Measurements from ENCODE around the gene ADRM1. TPM values are rescaled to one million over a fixed set of nuclear protein-coding genes. Genes with fewer than 3 reads are reported as not detected.

ADRM1 gene
- total RNA-seq, 1 experiment from 2014 or later: 127 TPM

DNA sequence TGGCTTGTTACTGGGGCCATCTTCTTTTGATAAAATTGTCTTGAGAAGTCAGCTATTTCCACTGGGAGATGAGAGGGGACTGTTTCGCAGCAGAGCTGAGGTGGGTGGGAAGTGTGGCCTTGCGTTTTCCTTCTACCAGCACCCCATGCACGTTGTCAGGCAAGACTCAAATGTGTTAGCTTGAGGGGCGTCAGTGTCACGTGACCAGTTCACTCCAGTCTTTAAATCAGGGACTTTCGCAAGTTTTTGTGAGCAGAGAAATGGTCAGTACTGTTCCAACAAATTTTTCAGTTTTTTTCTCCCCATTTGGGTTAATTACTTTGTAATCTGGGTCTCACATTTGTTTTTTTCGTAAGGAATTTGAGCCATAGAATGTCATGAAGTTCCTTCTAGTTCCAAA is 20.7 kb upstream of the ADRM1 start:
- CTCF ChIA-PET: no interaction called here
- Mint-ChIP-seq H3K4me1 (ENCODE audit: insufficient read depth, unreplicated experiment) (no peaks in the 10 kb centered on the region), H3K9me3 (ENCODE audit: unreplicated experiment) (no peaks in the 10 kb centered on the region)

DNA sequence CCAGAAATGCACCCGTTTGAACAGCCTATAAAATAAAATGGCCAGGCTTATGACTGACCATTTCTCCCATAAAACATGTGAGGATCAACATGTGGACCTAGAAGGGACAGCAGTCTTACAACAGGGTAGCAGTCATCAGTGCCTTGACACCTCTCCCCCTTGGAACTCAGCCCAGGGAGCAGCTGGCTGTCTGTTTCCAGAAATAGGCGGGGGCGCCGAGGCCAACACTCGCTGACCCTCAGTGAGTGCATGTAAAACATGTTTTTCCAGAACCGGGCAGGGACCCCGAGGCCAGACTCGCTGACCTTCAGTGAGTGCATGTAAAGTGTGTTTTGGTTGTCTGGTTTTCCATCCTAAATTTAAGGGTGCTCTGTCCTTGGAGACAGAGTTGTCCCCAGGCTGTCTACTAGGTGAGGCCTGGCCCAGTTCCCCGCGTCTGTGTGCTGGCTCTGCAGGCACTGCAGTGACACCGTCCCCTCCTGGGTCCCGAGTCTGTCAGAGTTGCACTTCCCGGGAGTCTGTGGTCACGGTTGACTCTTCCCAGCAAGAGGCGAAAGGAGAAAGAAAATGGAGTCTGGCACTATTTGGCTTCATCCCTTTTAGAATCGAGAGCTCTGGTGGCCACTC is 19.8 kb upstream of the ADRM1 start:
- Mint-ChIP-seq H3K27ac (ENCODE audit: low read depth, unreplicated experiment) (no peak overlapping the region), H3K4me3 (ENCODE audit: unreplicated experiment) (no peak overlapping the region), H3K9me3 (ENCODE audit: unreplicated experiment) (no peaks in the 10 kb centered on the region), H3K4me1 (ENCODE audit: insufficient read depth, unreplicated experiment) (no peaks in the 10 kb centered on the region), H3K27me3 (ENCODE audit: insufficient read depth, unreplicated experiment) (no peaks in the 10 kb centered on the region), H3K36me3 (ENCODE audit: insufficient read depth, unreplicated experiment) (peaks cover 69% of the 10 kb centered on the region)
- POLR2A ChIA-PET: no interaction called here
- intact Hi-C loops (cut with micrococcal nuclease): no loop called here
- CTCF ChIA-PET: interaction anchor here (0.9 kb wide), 1 partner anchor 19 kb away, joined by 6 read pairs; no protein-coding TSS in a partner anchor
- TF ChIP-seq, protein P1, sequence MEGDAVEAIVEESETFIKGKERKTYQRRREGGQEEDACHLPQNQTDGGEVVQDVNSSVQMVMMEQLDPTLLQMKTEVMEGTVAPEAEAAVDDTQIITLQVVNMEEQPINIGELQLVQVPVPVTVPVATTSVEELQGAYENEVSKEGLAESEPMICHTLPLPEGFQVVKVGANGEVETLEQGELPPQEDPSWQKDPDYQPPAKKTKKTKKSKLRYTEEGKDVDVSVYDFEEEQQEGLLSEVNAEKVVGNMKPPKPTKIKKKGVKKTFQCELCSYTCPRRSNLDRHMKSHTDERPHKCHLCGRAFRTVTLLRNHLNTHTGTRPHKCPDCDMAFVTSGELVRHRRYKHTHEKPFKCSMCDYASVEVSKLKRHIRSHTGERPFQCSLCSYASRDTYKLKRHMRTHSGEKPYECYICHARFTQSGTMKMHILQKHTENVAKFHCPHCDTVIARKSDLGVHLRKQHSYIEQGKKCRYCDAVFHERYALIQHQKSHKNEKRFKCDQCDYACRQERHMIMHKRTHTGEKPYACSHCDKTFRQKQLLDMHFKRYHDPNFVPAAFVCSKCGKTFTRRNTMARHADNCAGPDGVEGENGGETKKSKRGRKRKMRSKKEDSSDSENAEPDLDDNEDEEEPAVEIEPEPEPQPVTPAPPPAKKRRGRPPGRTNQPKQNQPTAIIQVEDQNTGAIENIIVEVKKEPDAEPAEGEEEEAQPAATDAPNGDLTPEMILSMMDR (IDR thresholded peaks at IDR 0.05; ENCODE audit: unreplicated experiment): no peak
- BruUV-seq (replicated peaks): no TSS peak
- DNase-seq (ENCODE audit: unreplicated experiment): no peak

More for the DNA sequence above, 20.7 kb upstream of the ADRM1 start:
- BruUV-seq (replicated peaks): no TSS peak
- H3K27ac Mint-ChIP-seq (ENCODE audit: low read depth, unreplicated experiment): no peak overlapping the region
- TF ChIP-seq, protein P1 (IDR thresholded peaks at IDR 0.05; ENCODE audit: unreplicated experiment): no peak
- intact Hi-C loops (cut with micrococcal nuclease): no loop called here
- H3K36me3 Mint-ChIP-seq (ENCODE audit: insufficient read depth, unreplicated experiment): peaks cover 71% of the 10 kb centered on the region
- POLR2A ChIA-PET: no interaction called here
- no peak for DNase-seq (ENCODE audit: unreplicated experiment)
- no peaks in the 10 kb centered on the region for H3K27me3 Mint-ChIP-seq (ENCODE audit: insufficient read depth, unreplicated experiment)
- H3K4me3 Mint-ChIP-seq (ENCODE audit: unreplicated experiment): no peak overlapping the region

DNA sequence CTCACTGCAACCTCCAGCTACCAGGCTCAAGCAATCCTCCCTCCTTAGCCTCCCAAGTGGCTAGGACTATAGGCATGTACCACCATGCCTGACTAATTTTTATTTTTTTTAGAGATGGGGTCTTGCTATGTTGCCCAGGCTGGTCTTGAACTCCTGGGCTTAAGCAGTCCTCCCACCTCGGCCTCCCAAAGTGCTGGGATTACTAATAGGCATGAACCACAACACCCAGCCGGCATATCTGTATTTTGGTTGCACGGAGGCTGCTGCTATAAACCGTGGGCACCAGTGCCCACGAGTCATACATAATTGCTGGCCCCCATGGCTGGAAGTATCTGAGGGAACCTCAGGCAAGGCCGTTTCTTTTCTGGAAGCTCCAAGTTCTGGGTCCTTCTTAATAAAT is 18.3 kb upstream of the ADRM1 start:
- TF ChIP-seq, protein P1 (IDR thresholded peaks at IDR 0.05; ENCODE audit: unreplicated experiment): no peak
- no TSS peak for BruUV-seq (replicated peaks)
- ChIA-PET CTCF (interaction anchor here (0.6 kb wide), 1 partner anchor 85 kb away, joined by 3 read pairs; no protein-coding TSS in a partner anchor), POLR2A (no interaction called here)
- intact Hi-C loops (cut with micrococcal nuclease): no loop called here
- H3K4me3 Mint-ChIP-seq (ENCODE audit: unreplicated experiment): no peak overlapping the region
- peaks cover 65% of the 10 kb centered on the region for H3K36me3 Mint-ChIP-seq (ENCODE audit: insufficient read depth, unreplicated experiment)
- no peak for DNase-seq (ENCODE audit: unreplicated experiment)
- H3K4me1 Mint-ChIP-seq (ENCODE audit: insufficient read depth, unreplicated experiment): no peaks in the 10 kb centered on the region
- H3K9me3 Mint-ChIP-seq (ENCODE audit: unreplicated experiment): no peaks in the 10 kb centered on the region
- no peak overlapping the region for H3K27ac Mint-ChIP-seq (ENCODE audit: low read depth, unreplicated experiment)
- no peaks in the 10 kb centered on the region for H3K27me3 Mint-ChIP-seq (ENCODE audit: insufficient read depth, unreplicated experiment)

DNA sequence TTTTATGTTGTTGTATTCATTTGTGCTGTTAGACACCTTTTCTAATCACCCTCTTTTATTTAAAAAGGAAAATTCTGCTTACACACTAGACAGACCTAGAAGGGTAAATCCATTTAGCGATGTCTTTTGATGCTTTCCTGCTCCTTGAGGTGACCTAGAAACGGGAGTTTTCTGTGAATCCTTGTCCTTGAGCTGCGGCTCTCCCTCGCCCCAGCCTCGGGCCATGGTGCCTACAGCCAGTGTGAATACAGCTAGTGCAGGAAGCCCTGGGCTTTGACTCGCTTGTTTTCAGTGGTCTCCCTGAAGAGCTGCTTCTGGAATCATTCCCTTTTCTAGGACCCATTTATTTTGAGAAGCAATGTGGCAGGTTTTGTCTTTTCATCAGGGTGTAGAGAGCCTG is 17.6 kb upstream of the ADRM1 start:
- intact Hi-C loops (cut with micrococcal nuclease): no loop called here
- ChIA-PET CTCF (interaction anchor here (0.8 kb wide), 1 partner anchor 17 kb away, joined by 3 read pairs; the partner anchor contains the start of gene ADRM1), POLR2A (no interaction called here)
- TF ChIP-seq, protein P1 (IDR thresholded peaks at IDR 0.05; ENCODE audit: unreplicated experiment): no peak
- H3K4me1 Mint-ChIP-seq (ENCODE audit: insufficient read depth, unreplicated experiment): no peaks in the 10 kb centered on the region
- BruUV-seq (replicated peaks): no TSS peak
- H3K9me3 Mint-ChIP-seq (ENCODE audit: unreplicated experiment): no peaks in the 10 kb centered on the region
- H3K4me3 Mint-ChIP-seq (ENCODE audit: unreplicated experiment): no peak overlapping the region
- no peaks in the 10 kb centered on the region for H3K27me3 Mint-ChIP-seq (ENCODE audit: insufficient read depth, unreplicated experiment)
- no peak overlapping the region for H3K27ac Mint-ChIP-seq (ENCODE audit: low read depth, unreplicated experiment)
- H3K36me3 Mint-ChIP-seq (ENCODE audit: insufficient read depth, unreplicated experiment): peaks cover 58% of the 10 kb centered on the region
- no peak for DNase-seq (ENCODE audit: unreplicated experiment)

Measured in MCF 10A (cell line).